HS-5 (cell line): ENCODE results near the gene AK9.
"Not testable (repeated sequence)": the region's sequence is repeated elsewhere in the genome, so short reads cannot be mapped to it uniquely, and the experiment has no call there.

ENCODE experiments used
- DNase-seq: peaks from one replicate; pipeline ENCODE4 v3.0.0-alpha.2; 2012; ENCODE audit warnings: low read depth

Gene AK9

GRCh38 chr6:109696355-109696754 is 5.4 kb upstream of the AK9 start:
- no peak for DNase-seq

GRCh38 chr6:109695468-109695867 is 4.5 kb upstream of the AK9 start:
- no peak for DNase-seq

GRCh38 chr6:109693111-109693510 is 2.1 kb upstream of the AK9 start:
- DNase-seq: no peak

GRCh38 chr6:109690373-109690736 is 647 bp downstream of the AK9 start:
- no peak for DNase-seq

GRCh38 chr6:109687271-109687761 is 3.7 kb downstream of the AK9 start:
- DNase-seq: peak; percentile 88

- DNase-seq: no peak
Observed at GRCh38 chr6:109686566-109687265, 4.3 kb downstream of the AK9 start.

- not testable (repeated sequence) for DNase-seq
Observed at GRCh38 chr6:109678661-109679505, 12.1 kb downstream of the AK9 start.

GRCh38 chr6:109678240-109678639 is 12.8 kb downstream of the AK9 start:
- no peak for DNase-seq

- no peak for DNase-seq
Observed at GRCh38 chr6:109676724-109677123, 14.3 kb downstream of the AK9 start.

- DNase-seq: no peak
Observed at GRCh38 chr6:109672839-109673238, 18.2 kb downstream of the AK9 start.

GRCh38 chr6:109672175-109672574 is 18.8 kb downstream of the AK9 start:
- DNase-seq: no peak

GRCh38 chr6:109671733-109672132 is 19.3 kb downstream of the AK9 start:
- DNase-seq: peak; percentile 43

GRCh38 chr6:109669811-109670210 is 21.2 kb downstream of the AK9 start:
- DNase-seq: no peak

- no peak for DNase-seq
Observed at GRCh38 chr6:109662192-109662591, 28.8 kb downstream of the AK9 start.

GRCh38 chr6:109660526-109661320 is 30.3 kb downstream of the AK9 start:
- no peak for DNase-seq

- no peak for DNase-seq
Observed at GRCh38 chr6:109655761-109656262, 35.2 kb downstream of the AK9 start.

GRCh38 chr6:109653264-109653663 is 37.7 kb downstream of the AK9 start:
- no peak for DNase-seq

GRCh38 chr6:109644131-109644530 is 46.9 kb downstream of the AK9 start:
- DNase-seq: no peak

- DNase-seq: no peak
Observed at GRCh38 chr6:109632405-109632804, 58.6 kb downstream of the AK9 start.

- DNase-seq: no peak
Observed at GRCh38 chr6:109631403-109631802, 59.6 kb downstream of the AK9 start.

GRCh38 chr6:109628158-109629000 is 62.6 kb downstream of the AK9 start:
- DNase-seq: no peak
